ENCODE measurements around the gene PTGER3.

PTGER3 gene

DNA sequence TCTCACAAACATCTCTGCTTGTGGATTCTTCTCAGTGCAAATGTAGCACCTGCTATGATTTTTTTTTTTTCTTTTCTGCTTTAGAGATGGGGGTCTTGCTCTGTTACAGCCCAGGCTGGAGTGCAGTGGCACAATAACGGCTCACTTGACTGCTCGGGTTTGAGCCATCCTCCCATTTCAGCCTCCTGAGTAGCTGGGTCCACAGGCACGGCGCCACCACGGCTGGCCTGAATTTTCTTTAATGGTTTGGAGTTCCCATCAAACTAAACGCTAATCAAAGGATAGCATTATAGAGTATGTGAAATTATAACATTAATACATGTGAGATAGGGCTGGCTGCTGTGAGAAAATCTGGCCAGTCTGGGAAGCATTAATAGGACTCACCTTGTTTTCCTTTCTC, 7.2 kb upstream of the PTGER3 start:
- DNase-seq (ENCODE audit: extremely low spot score): no peak
- ChIA-PET POLR2A (no interaction called here), CTCF (no interaction called here)
- TF ChIP-seq LEF1 (IDR thresholded peaks at IDR 0.05; ENCODE audit: borderline replicate concordance): no peak
- no peak for TF ChIP-seq SUZ12 (IDR thresholded peaks at IDR 0.05)
- no peak for TF ChIP-seq ZNF384 (IDR thresholded peaks at IDR 0.05)
- TF ChIP-seq SP1 (IDR thresholded peaks at IDR 0.05): no peak
- no peak for TF ChIP-seq L3MBTL2 (conservative IDR thresholded peaks at IDR 0.05)
- no peak for TF ChIP-seq ARNT (IDR thresholded peaks at IDR 0.05)
- TF ChIP-seq BHLHE40 (IDR thresholded peaks at IDR 0.05; ENCODE audit: borderline replicate concordance): no peak
- no peak for TF ChIP-seq HDGF (IDR thresholded peaks at IDR 0.05; ENCODE audit: borderline replicate concordance)

DNA sequence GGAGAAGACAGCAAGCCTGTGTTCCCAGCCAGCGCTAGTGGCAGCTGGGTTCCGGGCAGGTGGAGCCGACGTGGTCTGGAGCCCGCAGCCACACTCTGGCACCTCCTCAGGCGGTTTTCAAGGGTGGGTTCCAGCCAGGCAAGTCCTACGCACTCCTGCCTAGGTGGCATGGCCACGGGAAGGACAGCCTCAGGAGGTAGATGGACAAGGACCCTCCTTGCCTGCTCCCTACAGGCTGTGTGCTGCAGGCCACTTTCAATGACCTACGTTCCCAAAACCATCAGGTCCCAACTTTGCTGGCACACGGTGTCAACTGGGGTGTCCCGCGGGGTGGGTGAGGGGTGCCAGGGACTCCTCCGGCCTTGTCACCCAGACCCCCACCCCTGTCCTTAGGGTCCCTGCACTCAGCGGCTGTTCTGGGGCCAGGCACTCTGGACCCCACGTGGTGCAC, 6.7 kb upstream of the PTGER3 start:
- POLR2A ChIA-PET: no interaction called here
- CTCF ChIA-PET: no interaction called here
- TF ChIP-seq NFRKB (IDR thresholded peaks at IDR 0.05): no peak
- no peak for TF ChIP-seq HDGF (IDR thresholded peaks at IDR 0.05; ENCODE audit: borderline replicate concordance)
- TF ChIP-seq ELF4 (IDR thresholded peaks at IDR 0.05): no peak
- no peak for DNase-seq (ENCODE audit: extremely low spot score)

DNA sequence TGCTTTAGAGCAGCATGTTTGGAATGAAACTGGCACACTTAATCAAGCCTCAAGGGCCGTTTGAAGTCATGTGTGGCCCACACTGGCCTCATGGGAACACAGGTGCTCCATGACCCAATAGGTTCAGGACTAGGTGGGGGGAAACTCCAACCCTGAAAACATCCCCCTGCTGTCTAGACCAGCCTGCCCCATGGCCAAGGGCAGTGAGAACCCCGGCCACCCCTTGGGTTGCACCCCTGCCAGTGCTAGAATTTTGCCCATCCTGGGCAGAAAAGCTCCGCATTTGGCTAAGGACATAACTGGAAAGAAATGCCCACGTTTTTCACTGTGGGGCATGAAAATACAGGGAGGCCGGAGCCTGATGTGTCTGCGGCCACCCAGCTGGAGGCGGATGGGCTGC, 6.1 kb upstream of the PTGER3 start:
- POLR2A ChIA-PET: no interaction called here
- CTCF ChIA-PET: no interaction called here
- DNase-seq (ENCODE audit: extremely low spot score): no peak

DNA sequence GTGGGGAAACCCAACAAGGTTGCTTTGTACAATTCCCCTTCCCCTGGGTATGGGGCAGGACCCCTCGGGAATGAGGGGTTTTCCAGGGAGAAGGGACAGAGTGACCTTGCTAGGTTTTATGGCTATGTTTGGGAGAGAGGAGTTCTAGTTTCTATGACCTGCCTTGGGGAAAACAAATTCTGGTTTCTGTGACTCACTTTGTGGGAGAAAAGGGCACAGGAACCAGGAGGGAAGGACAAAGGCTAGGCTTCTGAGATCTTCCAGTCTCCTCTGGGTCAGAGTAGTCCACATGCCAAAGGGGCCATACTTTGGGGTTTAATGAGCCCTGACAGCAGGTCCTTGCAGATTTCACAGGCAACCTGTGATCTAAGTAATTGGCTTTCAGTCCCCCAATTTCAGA, 5.5 kb upstream of the PTGER3 start:
- ChIA-PET POLR2A (no interaction called here), CTCF (no interaction called here)
- TF ChIP-seq BHLHE40 (IDR thresholded peaks at IDR 0.05; ENCODE audit: borderline replicate concordance) (no peak), ZNF384 (IDR thresholded peaks at IDR 0.05) (no peak), SUZ12 (IDR thresholded peaks at IDR 0.05) (no peak), LEF1 (IDR thresholded peaks at IDR 0.05; ENCODE audit: borderline replicate concordance) (no peak), ELF4 (IDR thresholded peaks at IDR 0.05) (no peak), FOXA1 (IDR thresholded peaks at IDR 0.05) (no peak), SP1 (IDR thresholded peaks at IDR 0.05) (no peak)
- TF ChIP-seq, protein P1, sequence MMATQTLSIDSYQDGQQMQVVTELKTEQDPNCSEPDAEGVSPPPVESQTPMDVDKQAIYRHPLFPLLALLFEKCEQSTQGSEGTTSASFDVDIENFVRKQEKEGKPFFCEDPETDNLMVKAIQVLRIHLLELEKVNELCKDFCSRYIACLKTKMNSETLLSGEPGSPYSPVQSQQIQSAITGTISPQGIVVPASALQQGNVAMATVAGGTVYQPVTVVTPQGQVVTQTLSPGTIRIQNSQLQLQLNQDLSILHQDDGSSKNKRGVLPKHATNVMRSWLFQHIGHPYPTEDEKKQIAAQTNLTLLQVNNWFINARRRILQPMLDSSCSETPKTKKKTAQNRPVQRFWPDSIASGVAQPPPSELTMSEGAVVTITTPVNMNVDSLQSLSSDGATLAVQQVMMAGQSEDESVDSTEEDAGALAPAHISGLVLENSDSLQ (IDR thresholded peaks at IDR 0.05): no peak
- no peak for DNase-seq (ENCODE audit: extremely low spot score)

More for the DNA sequence above, 6.1 kb upstream of the PTGER3 start:
- TF ChIP-seq SUZ12 (IDR thresholded peaks at IDR 0.05) (no peak), HDGF (IDR thresholded peaks at IDR 0.05; ENCODE audit: borderline replicate concordance) (no peak), ARNT (IDR thresholded peaks at IDR 0.05) (no peak), ZNF384 (IDR thresholded peaks at IDR 0.05) (no peak), ELF4 (IDR thresholded peaks at IDR 0.05) (no peak), L3MBTL2 (conservative IDR thresholded peaks at IDR 0.05) (no peak), FOXM1 (IDR thresholded peaks at IDR 0.05; ENCODE audit: borderline replicate concordance) (no peak), BHLHE40 (IDR thresholded peaks at IDR 0.05; ENCODE audit: borderline replicate concordance) (no peak)

DNA sequence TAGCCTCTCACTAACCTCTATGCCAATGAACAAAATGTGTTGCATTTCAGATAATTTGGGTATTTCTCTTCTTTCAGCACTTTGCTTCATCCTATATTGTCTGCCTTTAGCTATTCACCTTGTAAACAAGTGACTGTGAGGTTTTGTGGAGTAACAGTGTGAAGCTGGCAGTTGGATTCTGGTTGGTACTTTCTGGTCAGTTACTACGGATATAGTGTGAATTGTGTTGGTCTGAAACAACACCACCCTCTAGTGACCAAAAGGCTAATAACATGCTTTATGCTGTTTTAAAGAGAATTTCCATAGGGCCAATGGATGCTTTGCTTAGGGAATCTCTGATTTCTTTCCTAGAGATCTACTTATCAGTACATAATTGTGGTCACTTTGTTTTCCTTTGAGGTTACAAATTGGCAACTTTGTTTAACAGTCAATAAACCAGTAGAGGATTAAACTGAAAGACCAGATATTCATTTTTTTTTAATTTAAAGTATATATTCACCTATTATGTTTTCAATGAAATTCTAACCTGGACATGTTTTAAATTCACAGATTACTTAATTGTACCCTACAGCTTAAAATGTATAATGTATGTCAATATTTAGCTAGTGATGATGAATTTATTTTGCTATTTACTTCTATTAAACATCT, 2.5 kb upstream of the PTGER3 start:
- POLR2A ChIA-PET: no interaction called here

DNA sequence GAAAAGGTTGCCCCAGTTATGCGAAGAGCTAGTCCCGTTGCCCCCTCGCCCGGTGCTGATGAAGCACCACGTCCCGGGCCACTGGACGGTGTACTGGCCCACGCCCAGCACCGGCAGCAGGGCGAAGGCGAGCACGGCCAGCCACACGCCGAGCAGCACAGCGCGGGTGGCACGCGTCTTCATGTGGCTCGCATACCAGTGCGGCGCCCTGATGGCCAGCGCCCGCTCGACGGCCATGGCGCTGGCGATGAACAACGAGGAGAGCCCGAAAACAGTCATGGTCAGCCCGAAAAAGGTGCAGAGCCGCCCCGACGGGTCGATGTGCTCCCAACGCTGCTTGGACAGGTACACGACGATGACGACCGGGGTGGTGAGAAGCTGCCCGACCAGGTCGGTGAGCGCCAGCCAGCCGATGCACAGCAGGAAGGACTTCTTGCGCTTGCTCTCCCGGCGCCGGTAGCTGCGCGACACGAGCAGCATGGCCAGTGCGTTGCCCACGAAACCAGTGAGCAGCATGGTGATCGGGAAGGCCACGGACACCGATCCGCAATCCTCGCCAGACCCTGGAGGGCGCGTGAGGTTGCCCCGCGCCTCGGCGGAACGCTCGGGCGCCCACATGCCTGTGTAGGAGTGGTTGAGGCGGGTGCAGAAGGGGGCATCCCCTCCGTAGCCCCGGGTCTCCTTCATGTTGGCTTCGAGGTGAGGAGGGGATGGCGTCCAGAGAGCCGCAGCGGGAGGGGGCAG, 553 bp downstream of the PTGER3 start:
- TF ChIP-seq SUZ12 (IDR thresholded peaks at IDR 0.05): no peak
- no peak for TF ChIP-seq TARDBP (IDR thresholded peaks at IDR 0.05)
- TF ChIP-seq L3MBTL2 (conservative IDR thresholded peaks at IDR 0.05): 0 out of 2 replicates have a peak, but pooled peaks have one; percentile 43
- TF ChIP-seq CTBP1 (IDR thresholded peaks at IDR 0.05; ENCODE audit: borderline replicate concordance): no peak
- POLR2A ChIA-PET: no interaction called here
- no peak for DNase-seq (ENCODE audit: extremely low spot score)
- CTCF ChIA-PET: no interaction called here

More for the DNA sequence above, 2.5 kb upstream of the PTGER3 start:
- CTCF ChIA-PET: interaction anchor here (0.9 to 1.9 kb wide), 3 partner anchors 14 to 521 kb away, joined by 3 to 4 read pairs (median 3); no protein-coding TSS in a partner anchor
- peak; percentile 74 for DNase-seq (ENCODE audit: extremely low spot score)
- TF ChIP-seq ZNF384 (IDR thresholded peaks at IDR 0.05) (no peak), ARNT (IDR thresholded peaks at IDR 0.05) (no peak), HDGF (IDR thresholded peaks at IDR 0.05; ENCODE audit: borderline replicate concordance) (no peak), SUZ12 (IDR thresholded peaks at IDR 0.05) (no peak), BHLHE40 (IDR thresholded peaks at IDR 0.05; ENCODE audit: borderline replicate concordance) (no peak), LEF1 (IDR thresholded peaks at IDR 0.05; ENCODE audit: borderline replicate concordance) (no peak), FOXM1 (IDR thresholded peaks at IDR 0.05; ENCODE audit: borderline replicate concordance) (no peak), SP1 (IDR thresholded peaks at IDR 0.05) (no peak), CTBP1 (IDR thresholded peaks at IDR 0.05; ENCODE audit: borderline replicate concordance) (no peak), ELF4 (IDR thresholded peaks at IDR 0.05) (no peak), TARDBP (IDR thresholded peaks at IDR 0.05) (no peak), NFRKB (IDR thresholded peaks at IDR 0.05) (no peak), L3MBTL2 (conservative IDR thresholded peaks at IDR 0.05) (no peak), FOXK2 (IDR thresholded peaks at IDR 0.05) (no peak)
- TF ChIP-seq, protein P1 (IDR thresholded peaks at IDR 0.05): no peak

DNA sequence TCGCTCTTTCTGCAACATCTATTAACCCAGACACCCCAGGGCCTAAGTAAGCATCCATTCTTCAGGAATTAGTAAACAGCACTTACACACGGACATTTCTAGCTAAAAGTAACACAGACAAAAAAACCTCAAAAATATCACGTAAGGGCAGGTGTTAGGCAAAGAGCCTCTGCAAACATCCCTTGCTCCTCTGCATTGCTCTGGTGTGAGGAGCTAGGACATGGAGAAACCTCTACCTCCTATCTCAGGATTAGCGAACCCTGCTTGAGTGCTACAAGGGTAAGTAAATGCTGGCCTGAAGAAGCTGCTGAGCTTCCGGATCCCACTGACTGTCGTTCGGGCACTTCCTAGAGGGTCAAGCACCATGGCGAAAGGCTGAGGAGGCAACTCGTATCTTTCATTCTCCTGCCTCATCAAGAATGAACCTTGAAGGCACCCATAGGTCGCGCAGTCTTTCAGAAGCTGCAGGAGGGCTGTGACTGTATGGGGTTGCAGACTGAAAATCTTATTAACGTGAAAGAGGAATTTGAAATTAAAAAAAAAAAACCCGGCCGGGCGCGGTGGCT, 2.1 kb downstream of the PTGER3 start:
- CTCF ChIA-PET: interaction anchor here (0.8 kb wide), 1 partner anchor 360 kb away, joined by 3 read pairs; no protein-coding TSS in a partner anchor
- no peak for DNase-seq (ENCODE audit: extremely low spot score)
- POLR2A ChIA-PET: no interaction called here
- TF ChIP-seq CTBP1 (IDR thresholded peaks at IDR 0.05; ENCODE audit: borderline replicate concordance) (no peak), FOXK2 (IDR thresholded peaks at IDR 0.05) (no peak), ELF4 (IDR thresholded peaks at IDR 0.05) (no peak), SP1 (IDR thresholded peaks at IDR 0.05) (no peak), NFRKB (IDR thresholded peaks at IDR 0.05) (no peak), BHLHE40 (IDR thresholded peaks at IDR 0.05; ENCODE audit: borderline replicate concordance) (no peak), ARNT (IDR thresholded peaks at IDR 0.05) (no peak), FOXM1 (IDR thresholded peaks at IDR 0.05; ENCODE audit: borderline replicate concordance) (no peak)
